ENCODE data around the gene RNF212B. TPM values are rescaled to one million over a fixed set of nuclear protein-coding genes. Genes with fewer than 3 reads are reported as not detected.
"Not testable (repeated sequence)": the region's sequence is repeated elsewhere in the genome, so short reads cannot be mapped to it uniquely, and the experiment has no call there.

The RNF212B gene
- total RNA-seq, 1 donor: not detected

- DNase-seq (ENCODE audit: low read depth): no peak
- H3K4me3 ChIP-seq (ENCODE audit: low read depth, low read length): no peak overlapping the region
- no peak for TF ChIP-seq CTCF (IDR thresholded peaks at IDR 0.05; ENCODE audit: insufficient read depth, low read length)
Measured at GRCh38 chr14:23248601-23249000, 10.9 kb downstream of the RNF212B start.

- no peak for DNase-seq (ENCODE audit: low read depth)
- no peak for TF ChIP-seq CTCF (IDR thresholded peaks at IDR 0.05; ENCODE audit: insufficient read depth, low read length)
- H3K4me3 ChIP-seq (ENCODE audit: low read depth, low read length): no peak overlapping the region
Measured at GRCh38 chr14:23249824-23250223, 12.1 kb downstream of the RNF212B start.

GRCh38 chr14:23252006-23252405, 14.3 kb downstream of the RNF212B start:
- DNase-seq (ENCODE audit: low read depth): no peak
- no peak for TF ChIP-seq CTCF (IDR thresholded peaks at IDR 0.05; ENCODE audit: insufficient read depth, low read length)
- no peak overlapping the region for H3K4me3 ChIP-seq (ENCODE audit: low read depth, low read length)

- no peak overlapping the region for H3K4me3 ChIP-seq (ENCODE audit: low read depth, low read length)
- no peak for TF ChIP-seq CTCF (IDR thresholded peaks at IDR 0.05; ENCODE audit: insufficient read depth, low read length)
Measured at GRCh38 chr14:23252420-23253333, 14.9 kb downstream of the RNF212B start.

GRCh38 chr14:23258256-23258655, 20.5 kb downstream of the RNF212B start:
- no peak overlapping the region for H3K4me3 ChIP-seq (ENCODE audit: low read depth, low read length)
- no peak for DNase-seq (ENCODE audit: low read depth)
- TF ChIP-seq CTCF (IDR thresholded peaks at IDR 0.05; ENCODE audit: insufficient read depth, low read length): no peak

More at GRCh38 chr14:23252420-23253333, 14.9 kb downstream of the RNF212B start:
- no peak for DNase-seq (ENCODE audit: low read depth)

- no peak for TF ChIP-seq CTCF (IDR thresholded peaks at IDR 0.05; ENCODE audit: insufficient read depth, low read length)
- peak; percentile 2 for DNase-seq (ENCODE audit: low read depth)
- no peak overlapping the region for H3K4me3 ChIP-seq (ENCODE audit: low read depth, low read length)
Measured at GRCh38 chr14:23259426-23259825, 21.7 kb downstream of the RNF212B start.

- H3K4me3 ChIP-seq (ENCODE audit: low read depth, low read length); DNase-seq (ENCODE audit: low read depth): not testable (repeated sequence)
Measured at GRCh38 chr14:23260849-23261248, 23.1 kb downstream of the RNF212B start.

All from fibroblast of the aortic adventitia (primary cell).